OCI-LY1 (cell line): ENCODE data around the gene PMM1.
"Not testable (repeated sequence)": the region's sequence is repeated elsewhere in the genome, so short reads cannot be mapped to it uniquely, and the experiment has no call there.

Experiments
- H2AFZ ChIP-seq: fragments of 200-600 bp; sonication (generic), shearing (Covaris generic); 2 replicates; pipeline ENCODE4 v1.6.0; 2014; ENCODE audit warnings: antibody characterized with exemption, mild to moderate bottlenecking, low read length
- H3F3A ChIP-seq: fragments of 200-600 bp; sonication (generic), shearing (Covaris generic); 2 replicates; pipeline ENCODE4 v1.6.0; 2014; ENCODE audit warnings: mild to moderate bottlenecking, antibody characterized with exemption, low read length, moderate library complexity; ENCODE audit not compliant: insufficient read depth
- H3K27ac ChIP-seq: fragments of 200-600 bp; sonication (generic); 2 replicates; pipeline ENCODE4 v1.5.1; 2014; ENCODE audit warnings: low read length, mixed run types, mild to moderate bottlenecking, low read depth; ENCODE audit not compliant: poor library complexity, severe bottlenecking
- H3K27me3 ChIP-seq: fragments of 200-600 bp; sonication (generic); 2 replicates; pipeline ENCODE4 v1.6.0; 2014; ENCODE audit warnings: antibody characterized with exemption, mild to moderate bottlenecking, low read length, moderate library complexity; ENCODE audit not compliant: insufficient read depth
- H3K36me3 ChIP-seq: fragments of 200-600 bp; sonication (generic); 2 replicates; pipeline ENCODE4 v1.6.1; 2014; ENCODE audit warnings: mild to moderate bottlenecking, antibody characterized with exemption, low read length, moderate library complexity, mixed read lengths; ENCODE audit not compliant: insufficient read depth
- H3K4me1 ChIP-seq: fragments of 200-600 bp; sonication (generic); 2 replicates; pipeline ENCODE4 v1.5.1; 2014; ENCODE audit warnings: mild to moderate bottlenecking, low read length, moderate library complexity; ENCODE audit not compliant: insufficient read depth, severe bottlenecking
- H3K4me2 ChIP-seq: fragments of 200-600 bp; sonication (generic), shearing (Covaris generic); 2 replicates; pipeline ENCODE4 v1.6.1; 2014; ENCODE audit warnings: low read length
- H3K4me3 ChIP-seq: fragments of 200-600 bp; sonication (generic); 2 replicates; pipeline ENCODE4 v1.5.1; 2014; ENCODE audit warnings: low read length, low read depth, mild to moderate bottlenecking, mixed read lengths; ENCODE audit not compliant: poor library complexity, severe bottlenecking
- H3K79me2 ChIP-seq: fragments of 200-600 bp; shearing (Covaris generic); 2 replicates; pipeline ENCODE4 v1.6.1; 2016; ENCODE audit warnings: mixed run types, low read length, mixed read lengths; ENCODE audit not compliant: insufficient read depth
- H3K9ac ChIP-seq: fragments of 200-600 bp; sonication (generic), shearing (Covaris generic); 2 replicates; pipeline ENCODE4 v1.6.1; 2014; ENCODE audit warnings: mild to moderate bottlenecking, low read length, mixed read lengths
- H3K9me2 ChIP-seq: fragments of 200-600 bp; sonication (generic), shearing (Covaris generic); 2 replicates; pipeline ENCODE4 v1.6.1; 2014; ENCODE audit warnings: low read depth, mild to moderate bottlenecking, low read length, mixed read lengths
- H3K9me3 ChIP-seq: fragments of 200-600 bp; shearing (Covaris generic); 2 replicates; pipeline ENCODE4 v1.6.1; 2014; ENCODE audit warnings: low read length, mixed read lengths
- H4K20me1 ChIP-seq: fragments of 200-600 bp; sonication (generic), shearing (Covaris generic); 2 replicates; pipeline ENCODE4 v1.6.0; 2016; ENCODE audit warnings: mild to moderate bottlenecking, low read length; ENCODE audit not compliant: insufficient read depth
- CTCF ChIP-seq: fragments of 200-600 bp; sonication (generic), shearing (Covaris generic); IDR thresholded peaks from 2 replicates; pipeline ENCODE4 v1.5.1; 2017; ENCODE audit warnings: mild to moderate bottlenecking, antibody characterized with exemption, low read length, moderate library complexity, mixed read lengths
- EZH2 ChIP-seq: fragments of 200-600 bp; sonication (generic), shearing (Covaris generic); IDR thresholded peaks from 2 replicates; pipeline ENCODE4 v1.8.0; 2017; ENCODE audit warnings: borderline replicate concordance, mixed run types, mild to moderate bottlenecking, antibody characterized with exemption, low read length, moderate library complexity, mixed read lengths

PMM1 gene

GRCh38 chr22:41589391-41590241, at the start of gene PMM1:
PMM1 (minus strand) TSS chr22:41589840; CDS start chr22:41589805, 35 bp downstream.
- TF ChIP-seq CTCF (no peak), EZH2 (no peak)

GRCh38 chr22:41638748-41639147, 49.1 kb upstream of the PMM1 start:
- H4K20me1 ChIP-seq, result no peaks in the 10 kb centered on the region
- no peaks in the 10 kb centered on the region for H3K4me1 ChIP-seq
- H3K4me2 ChIP-seq, result no peak overlapping the region
- TF ChIP-seq EZH2, result no peak
- no peak for TF ChIP-seq CTCF
- no peaks in the 10 kb centered on the region for H3F3A ChIP-seq
- H3K9me2 ChIP-seq, result no peaks in the 10 kb centered on the region
- no peak overlapping the region for H3K9ac ChIP-seq
- peaks cover 98% of the 10 kb centered on the region for H3K36me3 ChIP-seq
- 0 out of 2 replicates have a peak, but pooled peaks cover 2% of the 10 kb centered on the region for H3K79me2 ChIP-seq
- no peak overlapping the region for H3K27ac ChIP-seq
- H2AFZ ChIP-seq, result no peak overlapping the region
- H3K27me3 ChIP-seq, result no peaks in the 10 kb centered on the region
- no peak overlapping the region for H3K4me3 ChIP-seq
- no peaks in the 10 kb centered on the region for H3K9me3 ChIP-seq

More at GRCh38 chr22:41589391-41590241, at the start of gene PMM1:
- H3K27me3 ChIP-seq, result no peaks in the 10 kb centered on the region
- H4K20me1 ChIP-seq, result no peaks in the 10 kb centered on the region
- peak within 1 kb of the TSS; percentile 95 for H3K4me2 ChIP-seq
- no peak within 1 kb of the TSS for H2AFZ ChIP-seq
- H3K9me2 ChIP-seq, result no peaks in the 10 kb centered on the region
- H3K4me1 ChIP-seq, result peaks cover 24% of the 10 kb centered on the region
- H3K4me3 ChIP-seq, result peak within 1 kb of the TSS; percentile 94
- H3K27ac ChIP-seq, result peak within 1 kb of the TSS; percentile 59
- H3F3A ChIP-seq, result no peaks in the 10 kb centered on the region
- peak within 1 kb of the TSS; percentile 88 for H3K9ac ChIP-seq
- H3K79me2 ChIP-seq, result no peaks in the 10 kb centered on the region
- 0 out of 2 replicates have a peak, but pooled peaks cover 5% of the 10 kb centered on the region for H3K36me3 ChIP-seq
- no peaks in the 10 kb centered on the region for H3K9me3 ChIP-seq

GRCh38 chr22:41638124-41638523, 48.5 kb upstream of the PMM1 start:
- Histone ChIP-seq H3K9me2 (no peaks in the 10 kb centered on the region), H3K4me1 (no peaks in the 10 kb centered on the region), H3K79me2 (0 out of 2 replicates have a peak, but pooled peaks cover 2% of the 10 kb centered on the region), H2AFZ (no peak overlapping the region), H3K4me3 (no peak overlapping the region), H3K4me2 (no peak overlapping the region), H3K27me3 (no peaks in the 10 kb centered on the region), H4K20me1 (no peaks in the 10 kb centered on the region), H3F3A (no peaks in the 10 kb centered on the region), H3K9me3 (no peaks in the 10 kb centered on the region), H3K9ac (no peak overlapping the region), H3K27ac (no peak overlapping the region), H3K36me3 (peaks cover 100% of the 10 kb centered on the region)
- TF ChIP-seq EZH2 (no peak), CTCF (no peak)

- not testable (repeated sequence) for H3K27me3 ChIP-seq, H3K4me3 ChIP-seq, H3K9me2 ChIP-seq, H2AFZ ChIP-seq, H3K4me2 ChIP-seq, H3K79me2 ChIP-seq, H3K27ac ChIP-seq, H3K9me3 ChIP-seq, H4K20me1 ChIP-seq, H3K4me1 ChIP-seq, H3K9ac ChIP-seq, H3F3A ChIP-seq
- H3K36me3 ChIP-seq, result peaks cover 96% of the 10 kb centered on the region
Measured at GRCh38 chr22:41637623-41638022, 48.0 kb upstream of the PMM1 start.
